Uterus (tissue), 2 donors: ENCODE measurements around the gene NDC80.

Experiments
- CTCF ChIP-seq, 4 experiments: fragments of 200-600 bp in 2 of 4; fragments of 450-650 bp in 2 of 4; sonication (generic) in 2 of 4; IDR thresholded peaks; one replicate each; pipeline ENCODE4 v1.5.1; 2016 to 2019; ENCODE audit warnings: antibody characterized with exemption in 4 of 4, mild to moderate bottlenecking in 2 of 4, moderate library complexity in 1 of 4
- POLR2A ChIP-seq, 2 donors: fragments of 450-650 bp; IDR thresholded peaks; one replicate each; pipeline ENCODE4 v1.6.1; 2016; ENCODE audit warnings: antibody characterized with exemption in 2 of 2, mild to moderate bottlenecking in 1 of 2, moderate library complexity in 1 of 2

DNA sequence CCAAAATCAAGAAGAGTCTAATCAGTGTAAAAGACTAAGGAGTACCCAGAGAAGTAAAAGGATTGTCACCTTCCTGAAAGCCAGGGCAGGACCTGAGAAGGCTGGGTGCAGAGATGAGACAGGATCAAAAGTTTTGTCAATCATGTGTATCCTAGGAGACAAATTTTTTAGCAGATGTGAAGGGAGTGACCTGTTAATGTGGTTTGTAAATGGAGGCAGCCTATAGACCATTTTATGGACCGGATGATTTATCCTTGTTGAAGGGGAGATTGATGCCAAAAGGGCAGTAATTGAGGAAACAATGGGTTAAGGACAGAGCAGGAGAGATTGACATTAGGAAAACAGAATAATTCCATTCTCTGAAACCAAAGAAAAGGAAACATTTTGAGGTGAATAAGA, 813 bp downstream of the NDC80 start:
- TF ChIP-seq POLR2A (IDR thresholded peaks at IDR 0.05): no peak
- no peak for TF ChIP-seq CTCF (IDR thresholded peaks at IDR 0.05)
